Fibroblast of villous mesenchyme (primary cell): ENCODE data around the gene TNS1. TPM values are rescaled to one million over a fixed set of nuclear protein-coding genes. Genes with fewer than 3 reads are reported as not detected.

Source experiments
- DNase-seq: peaks from one replicate; pipeline ENCODE4 v3.0.0-alpha.2; 2010; ENCODE audit warnings: low read depth
- H3K4me3 ChIP-seq: 2 replicates; pipeline ENCODE4 v1.5.1; 2011; ENCODE audit warnings: low read depth, mild to moderate bottlenecking, low read length
- CTCF ChIP-seq: IDR thresholded peaks from 2 replicates; pipeline ENCODE4 v1.5.1; 2012; ENCODE audit warnings: low read depth, mild to moderate bottlenecking, low read length; ENCODE audit not compliant: insufficient read depth
- total RNA-seq: library from RNA; depleted of rRNA; stranded (reverse); fragments of >200 nt; gene quantifications from 2 replicates; pipeline ENCODE4 v1.2.3, GENCODE V29; 2012

Gene TNS1
- total RNA-seq, 1 donor, result 127 TPM

DNA sequence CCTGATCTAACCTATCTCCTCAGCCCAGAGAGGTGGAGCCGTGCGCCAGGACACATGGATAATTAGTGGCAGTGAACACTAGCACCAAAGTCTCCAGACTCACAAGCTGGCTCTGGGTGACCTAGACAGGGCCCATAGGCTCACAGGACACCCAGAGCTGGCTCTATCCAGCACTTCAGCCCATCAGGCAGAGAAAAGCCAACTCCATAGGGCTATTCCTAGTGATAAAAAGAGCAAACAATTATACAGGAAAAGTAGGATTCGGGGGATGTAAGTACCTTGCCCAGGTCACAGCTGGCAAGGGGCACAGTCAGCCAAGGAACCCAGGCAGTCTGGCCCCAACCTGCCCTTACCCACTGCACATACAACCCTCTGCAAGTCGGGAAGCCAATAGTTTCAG lies 178.6 kb downstream of the TNS1 start:
- no peak for TF ChIP-seq CTCF
- no peak for DNase-seq
- H3K4me3 ChIP-seq, result no peak overlapping the region

DNA sequence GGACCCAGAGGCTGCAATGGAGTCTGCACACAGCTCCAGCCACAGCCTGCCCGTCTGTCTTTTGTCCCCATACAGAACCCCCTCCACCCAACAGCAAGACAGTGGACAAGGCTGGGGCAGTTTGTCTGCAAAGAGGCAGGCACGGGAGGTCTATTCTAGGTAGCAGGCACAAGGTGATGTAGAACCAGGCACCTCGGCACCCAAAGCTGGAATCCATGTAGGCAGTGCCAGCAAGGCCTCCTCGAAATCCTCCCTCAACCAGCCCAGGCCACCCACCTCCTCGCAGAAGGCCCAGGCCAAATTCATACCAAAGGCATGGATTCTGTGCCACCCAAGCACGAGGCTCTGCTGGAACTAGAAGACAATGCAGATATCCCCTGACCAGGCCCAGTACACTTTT lies 179.2 kb downstream of the TNS1 start:
- H3K4me3 ChIP-seq, result no peak overlapping the region
- DNase-seq, result no peak
- no peak for TF ChIP-seq CTCF

- H3K4me3 ChIP-seq, result no peak overlapping the region
- no peak for TF ChIP-seq CTCF
- DNase-seq, result no peak
Measured at GRCh38 chr2:217822296-217823252, 180.2 kb downstream of the TNS1 start.

DNA sequence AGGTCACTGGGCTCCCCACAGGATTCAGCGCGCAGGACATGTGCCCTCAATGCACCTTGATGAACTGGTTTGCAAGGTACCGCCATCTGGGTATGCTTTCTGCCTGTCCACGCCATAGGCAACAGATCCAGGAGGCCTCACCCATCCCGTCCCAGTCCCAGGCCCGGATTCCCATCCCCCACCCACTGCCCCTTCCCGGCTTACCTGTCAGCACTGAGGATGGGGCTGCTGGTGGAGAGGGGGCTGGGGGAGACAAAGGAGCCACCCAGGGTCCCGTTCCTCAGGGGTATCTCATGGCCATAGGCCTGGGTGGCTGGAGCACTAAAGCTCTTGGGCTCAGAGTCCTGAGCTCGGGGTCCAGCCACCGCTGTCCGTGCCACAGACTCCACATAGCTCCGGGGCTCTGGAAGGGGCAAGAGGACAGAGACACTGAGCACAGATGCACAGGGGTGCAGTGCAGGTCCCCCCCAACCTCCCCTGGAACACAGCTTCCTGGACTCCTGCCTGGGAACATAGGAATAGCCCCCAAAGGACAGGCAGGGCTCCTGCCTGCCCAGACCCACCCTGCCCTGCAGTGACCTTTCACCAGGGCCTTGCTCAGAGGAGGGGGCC lies 181.2 kb downstream of the TNS1 start:
- TF ChIP-seq CTCF, result no peak
- DNase-seq, result no peak
- no peak overlapping the region for H3K4me3 ChIP-seq

- DNase-seq, result no peak
- TF ChIP-seq CTCF, result no peak
Measured at GRCh38 chr2:217820904-217821303, 181.9 kb downstream of the TNS1 start.

DNA sequence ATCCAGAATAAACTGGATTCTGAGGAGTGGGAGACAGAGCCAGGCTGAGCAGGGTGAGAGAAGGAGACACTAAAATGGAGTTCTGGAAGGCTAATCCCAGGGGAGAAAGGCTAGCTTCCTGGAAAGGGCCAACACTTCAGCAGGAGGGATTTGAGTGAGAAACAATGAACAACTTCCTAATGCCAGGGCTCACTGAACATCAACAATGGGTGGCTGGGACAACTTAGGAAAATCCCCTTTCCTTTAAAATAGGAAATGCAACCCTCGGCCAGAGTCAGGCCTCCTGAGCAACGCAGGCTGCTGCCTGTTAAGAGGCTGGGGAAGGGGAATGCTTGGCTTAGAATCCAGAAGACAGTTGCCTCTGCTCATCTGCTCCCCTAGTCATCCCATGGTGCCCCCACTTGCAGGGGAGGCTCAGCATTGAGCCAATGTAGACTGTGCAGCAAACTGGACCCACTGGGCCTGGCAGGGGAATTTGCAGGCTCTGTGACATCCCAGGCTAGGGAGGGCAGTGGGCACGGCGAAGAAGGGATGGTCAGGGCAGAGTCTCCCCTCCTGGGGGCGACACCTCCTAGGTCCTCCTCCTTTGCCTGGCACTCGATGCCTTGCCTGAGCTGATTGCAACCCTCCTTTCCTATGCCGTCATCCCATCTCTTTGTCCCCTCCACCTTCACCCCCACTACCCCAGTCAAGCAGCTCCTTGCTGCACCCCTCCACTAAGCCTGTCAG lies 182.5 kb downstream of the TNS1 start:
- DNase-seq, result no peak
- no peak overlapping the region for H3K4me3 ChIP-seq
- no peak for TF ChIP-seq CTCF

More at GRCh38 chr2:217820904-217821303, 181.9 kb downstream of the TNS1 start:
- no peak overlapping the region for H3K4me3 ChIP-seq
